ENCODE results near the gene DNAJC15.

The DNAJC15 gene

GRCh38 chr13:43139211-43139610, 115.8 kb downstream of the DNAJC15 start:
- Histone ChIP-seq H3K4me3 (ENCODE audit: low read depth, low read length) (no peak overlapping the region), H3K36me3 (ENCODE audit: control insufficient read depth in 2 of 2, insufficient read depth in 1 of 2, low read length in 2 of 2) (no peaks in the 10 kb centered on the region), H3K27ac (ENCODE audit: extremely low read depth, low read depth, low read length) (no peak overlapping the region), H3K4me1 (ENCODE audit: control insufficient read depth, insufficient read depth, low read length) (no peaks in the 10 kb centered on the region), H3K9me3 (ENCODE audit: control insufficient read depth, insufficient read depth, low read depth, low read length) (no peaks in the 10 kb centered on the region)
- TF ChIP-seq ZNF514 (tag by site-specific recombination; IDR thresholded peaks at IDR 0.05) (no peak), ZNF670 (tag by site-specific recombination; IDR thresholded peaks at IDR 0.05; ENCODE audit: low read depth) (no peak), GLIS1 (tag by site-specific recombination; IDR thresholded peaks at IDR 0.05) (no peak), ZNF19 (tag by site-specific recombination; IDR thresholded peaks at IDR 0.05; ENCODE audit: low read depth) (no peak), BCL11B (tag by site-specific recombination; IDR thresholded peaks at IDR 0.05; ENCODE audit: low read depth) (no peak), ZBTB7A (tag by site-specific recombination; IDR thresholded peaks at IDR 0.05; ENCODE audit: low read depth) (no peak)
- TF ChIP-seq, protein P1, sequence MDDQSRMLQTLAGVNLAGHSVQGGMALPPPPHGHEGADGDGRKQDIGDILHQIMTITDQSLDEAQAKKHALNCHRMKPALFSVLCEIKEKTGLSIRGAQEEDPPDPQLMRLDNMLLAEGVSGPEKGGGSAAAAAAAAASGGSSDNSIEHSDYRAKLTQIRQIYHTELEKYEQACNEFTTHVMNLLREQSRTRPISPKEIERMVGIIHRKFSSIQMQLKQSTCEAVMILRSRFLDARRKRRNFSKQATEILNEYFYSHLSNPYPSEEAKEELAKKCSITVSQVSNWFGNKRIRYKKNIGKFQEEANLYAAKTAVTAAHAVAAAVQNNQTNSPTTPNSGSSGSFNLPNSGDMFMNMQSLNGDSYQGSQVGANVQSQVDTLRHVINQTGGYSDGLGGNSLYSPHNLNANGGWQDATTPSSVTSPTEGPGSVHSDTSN (CRISPR knock-in tag; IDR thresholded peaks at IDR 0.05): no peak
- CTCF ChIA-PET: no interaction called here
- POLR2A ChIA-PET: interaction anchor here (0.7 kb wide), 1 partner anchor 113 kb away, joined by 5 read pairs; no protein-coding TSS in a partner anchor

- no peaks in the 10 kb centered on the region for H3K36me3 ChIP-seq (ENCODE audit: control insufficient read depth in 2 of 2, insufficient read depth in 1 of 2, low read length in 2 of 2)
- H3K9me3 ChIP-seq (ENCODE audit: control insufficient read depth, insufficient read depth, low read depth, low read length): no peaks in the 10 kb centered on the region
- H3K4me1 ChIP-seq (ENCODE audit: control insufficient read depth, insufficient read depth, low read length): no peaks in the 10 kb centered on the region
- no peak overlapping the region for H3K27ac ChIP-seq (ENCODE audit: extremely low read depth, low read depth, low read length)
- TF ChIP-seq GLIS1 (tag by site-specific recombination; IDR thresholded peaks at IDR 0.05) (no peak), KLF8 (tag by site-specific recombination; IDR thresholded peaks at IDR 0.05) (no peak)
- CTCF ChIA-PET: no interaction called here
- no peak overlapping the region for H3K4me3 ChIP-seq (ENCODE audit: low read depth, low read length)
- POLR2A ChIA-PET: interaction anchor here (0.7 kb wide), 1 partner anchor 113 kb away, joined by 5 read pairs; no protein-coding TSS in a partner anchor
These were observed 116.5 kb downstream of the DNAJC15 start for GRCh38 chr13:43139921-43140320.

- no peaks in the 10 kb centered on the region for H3K9me3 ChIP-seq (ENCODE audit: control insufficient read depth, insufficient read depth, low read depth, low read length)
- ChIA-PET CTCF (no interaction called here), POLR2A (no interaction called here)
- H3K4me1 ChIP-seq (ENCODE audit: control insufficient read depth, insufficient read depth, low read length): no peaks in the 10 kb centered on the region
- TF ChIP-seq, protein P2, sequence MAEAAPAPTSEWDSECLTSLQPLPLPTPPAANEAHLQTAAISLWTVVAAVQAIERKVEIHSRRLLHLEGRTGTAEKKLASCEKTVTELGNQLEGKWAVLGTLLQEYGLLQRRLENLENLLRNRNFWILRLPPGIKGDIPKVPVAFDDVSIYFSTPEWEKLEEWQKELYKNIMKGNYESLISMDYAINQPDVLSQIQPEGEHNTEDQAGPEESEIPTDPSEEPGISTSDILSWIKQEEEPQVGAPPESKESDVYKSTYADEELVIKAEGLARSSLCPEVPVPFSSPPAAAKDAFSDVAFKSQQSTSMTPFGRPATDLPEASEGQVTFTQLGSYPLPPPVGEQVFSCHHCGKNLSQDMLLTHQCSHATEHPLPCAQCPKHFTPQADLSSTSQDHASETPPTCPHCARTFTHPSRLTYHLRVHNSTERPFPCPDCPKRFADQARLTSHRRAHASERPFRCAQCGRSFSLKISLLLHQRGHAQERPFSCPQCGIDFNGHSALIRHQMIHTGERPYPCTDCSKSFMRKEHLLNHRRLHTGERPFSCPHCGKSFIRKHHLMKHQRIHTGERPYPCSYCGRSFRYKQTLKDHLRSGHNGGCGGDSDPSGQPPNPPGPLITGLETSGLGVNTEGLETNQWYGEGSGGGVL (tag by site-specific recombination; IDR thresholded peaks at IDR 0.05): no peak
- TF ChIP-seq, protein P3, sequence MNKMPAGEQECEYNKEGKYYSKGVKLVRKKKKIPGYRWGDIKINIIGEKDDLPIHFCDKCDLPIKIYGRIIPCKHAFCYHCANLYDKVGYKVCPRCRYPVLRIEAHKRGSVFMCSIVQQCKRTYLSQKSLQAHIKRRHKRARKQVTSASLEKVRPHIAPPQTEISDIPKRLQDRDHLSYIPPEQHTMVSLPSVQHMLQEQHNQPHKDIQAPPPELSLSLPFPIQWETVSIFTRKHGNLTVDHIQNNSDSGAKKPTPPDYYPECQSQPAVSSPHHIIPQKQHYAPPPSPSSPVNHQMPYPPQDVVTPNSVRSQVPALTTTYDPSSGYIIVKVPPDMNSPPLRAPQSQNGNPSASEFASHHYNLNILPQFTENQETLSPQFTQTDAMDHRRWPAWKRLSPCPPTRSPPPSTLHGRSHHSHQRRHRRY (tag by site-specific recombination; IDR thresholded peaks at IDR 0.05): no peak
- TF ChIP-seq REPIN1 (tag by site-specific recombination; IDR thresholded peaks at IDR 0.05; ENCODE audit: low read depth) (no peak), SCRT1 (tag by site-specific recombination; IDR thresholded peaks at IDR 0.05; ENCODE audit: borderline replicate concordance) (no peak), ZNF560 (tag by site-specific recombination; IDR thresholded peaks at IDR 0.05; ENCODE audit: borderline replicate concordance) (no peak), ZXDB (tag by site-specific recombination; IDR thresholded peaks at IDR 0.05) (no peak), ZNF626 (tag by site-specific recombination; IDR thresholded peaks at IDR 0.05) (no peak), ZNF174 (tag by site-specific recombination; IDR thresholded peaks at IDR 0.05) (no peak), ZNF394 (tag by site-specific recombination; IDR thresholded peaks at IDR 0.05; ENCODE audit: borderline replicate concordance) (no peak)
- TF ChIP-seq, protein P4, sequence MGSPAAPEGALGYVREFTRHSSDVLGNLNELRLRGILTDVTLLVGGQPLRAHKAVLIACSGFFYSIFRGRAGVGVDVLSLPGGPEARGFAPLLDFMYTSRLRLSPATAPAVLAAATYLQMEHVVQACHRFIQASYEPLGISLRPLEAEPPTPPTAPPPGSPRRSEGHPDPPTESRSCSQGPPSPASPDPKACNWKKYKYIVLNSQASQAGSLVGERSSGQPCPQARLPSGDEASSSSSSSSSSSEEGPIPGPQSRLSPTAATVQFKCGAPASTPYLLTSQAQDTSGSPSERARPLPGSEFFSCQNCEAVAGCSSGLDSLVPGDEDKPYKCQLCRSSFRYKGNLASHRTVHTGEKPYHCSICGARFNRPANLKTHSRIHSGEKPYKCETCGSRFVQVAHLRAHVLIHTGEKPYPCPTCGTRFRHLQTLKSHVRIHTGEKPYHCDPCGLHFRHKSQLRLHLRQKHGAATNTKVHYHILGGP (tag by site-specific recombination; IDR thresholded peaks at IDR 0.05): no peak
- TF ChIP-seq, protein P5, sequence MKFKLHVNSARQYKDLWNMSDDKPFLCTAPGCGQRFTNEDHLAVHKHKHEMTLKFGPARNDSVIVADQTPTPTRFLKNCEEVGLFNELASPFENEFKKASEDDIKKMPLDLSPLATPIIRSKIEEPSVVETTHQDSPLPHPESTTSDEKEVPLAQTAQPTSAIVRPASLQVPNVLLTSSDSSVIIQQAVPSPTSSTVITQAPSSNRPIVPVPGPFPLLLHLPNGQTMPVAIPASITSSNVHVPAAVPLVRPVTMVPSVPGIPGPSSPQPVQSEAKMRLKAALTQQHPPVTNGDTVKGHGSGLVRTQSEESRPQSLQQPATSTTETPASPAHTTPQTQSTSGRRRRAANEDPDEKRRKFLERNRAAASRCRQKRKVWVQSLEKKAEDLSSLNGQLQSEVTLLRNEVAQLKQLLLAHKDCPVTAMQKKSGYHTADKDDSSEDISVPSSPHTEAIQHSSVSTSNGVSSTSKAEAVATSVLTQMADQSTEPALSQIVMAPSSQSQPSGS (tag by site-specific recombination; IDR thresholded peaks at IDR 0.05; ENCODE audit: low read depth): no peak
- H3K27ac ChIP-seq (ENCODE audit: extremely low read depth, low read depth, low read length): no peak overlapping the region
- no peak overlapping the region for H3K4me3 ChIP-seq (ENCODE audit: low read depth, low read length)
- H3K36me3 ChIP-seq (ENCODE audit: control insufficient read depth in 2 of 2, insufficient read depth in 1 of 2, low read length in 2 of 2): no peaks in the 10 kb centered on the region
These were observed 117.6 kb downstream of the DNAJC15 start for GRCh38 chr13:43140985-43141384.

All from HEK293 (cell line).